ENCODE measurements around the gene SCAMP3. TPM values are rescaled to one million over a fixed set of nuclear protein-coding genes. Genes with fewer than 3 reads are reported as not detected.

SCAMP3 gene
- total and polyA plus RNA-seq, 3 donors (not counting 1 experiment from before 2014, with no cell fraction given): 36.7 to 90.5 (median 57.7) TPM

Other genes starting within 250 kb of the SCAMP3 start
- under 1 TPM; 0.33 to 0.66 TPM for gene DCST2, start 228.6 kb downstream of the SCAMP3 start, total RNA-seq
- 0.15 TPM for gene DCST2, start 228.6 kb downstream of the SCAMP3 start, polyA plus RNA-seq
- gene DCST1, start 228.5 kb downstream of the SCAMP3 start, total RNA-seq: not detected
- gene DCST1, start 228.5 kb downstream of the SCAMP3 start, polyA plus RNA-seq: not detected
- gene ADAM15, start 211.0 kb downstream of the SCAMP3 start, total RNA-seq: 100 to 1,000 TPM; 111 to 127 TPM
- gene ADAM15, start 211.0 kb downstream of the SCAMP3 start, polyA plus RNA-seq: 129 TPM
- gene EFNA4, start 198.6 kb downstream of the SCAMP3 start, total RNA-seq: 1 to 10 TPM; 5.0 to 5.8 TPM
- 8.4 TPM for gene EFNA4, start 198.6 kb downstream of the SCAMP3 start, polyA plus RNA-seq
- 1 to 10 TPM; 2.2 to 4.0 TPM for gene EFNA3, start 183.5 kb downstream of the SCAMP3 start, total RNA-seq
- gene EFNA3, start 183.5 kb downstream of the SCAMP3 start, polyA plus RNA-seq: 3.7 TPM
- gene EFNA1, start 134.5 kb downstream of the SCAMP3 start, total RNA-seq: 10 to 100 TPM; 21.5 to 54.0 TPM
- gene EFNA1, start 134.5 kb downstream of the SCAMP3 start, polyA plus RNA-seq: 28.8 TPM
- 10 to 100 TPM; 31.3 to 40.2 TPM for gene SLC50A1, start 126.5 kb downstream of the SCAMP3 start, total RNA-seq
- gene SLC50A1, start 126.5 kb downstream of the SCAMP3 start, polyA plus RNA-seq: 54.8 TPM
- gene DPM3, start 121.8 kb downstream of the SCAMP3 start, total RNA-seq: 10 to 100 TPM; 27.2 to 67.9 TPM
- 76.4 TPM for gene DPM3, start 121.8 kb downstream of the SCAMP3 start, polyA plus RNA-seq
- gene KRTCAP2, start 89.1 kb downstream of the SCAMP3 start, total RNA-seq: 100 to 1,000 TPM in 1 of 2 donors, 10 to 100 TPM in 1; 62.7 to 177 TPM
- gene KRTCAP2, start 89.1 kb downstream of the SCAMP3 start, polyA plus RNA-seq: 188 TPM
- 1 to 10 TPM; 5.0 to 5.2 TPM for gene TRIM46, start 88.5 kb downstream of the SCAMP3 start, total RNA-seq
- 2.0 TPM for gene TRIM46, start 88.5 kb downstream of the SCAMP3 start, polyA plus RNA-seq
- 10 to 100 TPM; 14.8 to 28.0 TPM for gene THBS3, start 54.5 kb downstream of the SCAMP3 start, total RNA-seq
- 10.8 TPM for gene THBS3, start 54.5 kb downstream of the SCAMP3 start, polyA plus RNA-seq
- gene MTX1, start 53.7 kb downstream of the SCAMP3 start, total RNA-seq: 10 to 100 TPM; 34.2 to 49.3 TPM
- gene MTX1, start 53.7 kb downstream of the SCAMP3 start, polyA plus RNA-seq: 82.0 TPM
- 10 to 100 TPM; 10.0 to 66.1 TPM for gene ENTREP3, start 6.9 kb downstream of the SCAMP3 start, total RNA-seq
- gene ENTREP3, start 6.9 kb downstream of the SCAMP3 start, polyA plus RNA-seq: 18.4 TPM
- 10 to 100 TPM; 21.5 to 41.5 TPM for gene CLK2, start 11.1 kb upstream of the SCAMP3 start, total RNA-seq
- 36.1 TPM for gene CLK2, start 11.1 kb upstream of the SCAMP3 start, polyA plus RNA-seq
- 1 to 10 TPM; 1.3 to 4.8 TPM for gene HCN3, start 15.1 kb upstream of the SCAMP3 start, total RNA-seq
- 3.0 TPM for gene HCN3, start 15.1 kb upstream of the SCAMP3 start, polyA plus RNA-seq
- not detected for gene PKLR, start 39.1 kb upstream of the SCAMP3 start, total RNA-seq
- 0.02 TPM for gene PKLR, start 39.1 kb upstream of the SCAMP3 start, polyA plus RNA-seq
- gene FDPS, start 46.5 kb upstream of the SCAMP3 start, total RNA-seq: 100 to 1,000 TPM; 180 to 795 TPM
- 859 TPM for gene FDPS, start 46.5 kb upstream of the SCAMP3 start, polyA plus RNA-seq
- gene RUSC1, start 58.5 kb upstream of the SCAMP3 start, total RNA-seq: 10 to 100 TPM; 22.5 to 33.8 TPM
- 45.2 TPM for gene RUSC1, start 58.5 kb upstream of the SCAMP3 start, polyA plus RNA-seq

All from mammary epithelial cell (primary cell).